NCI-H226 (cell line): Measurements from ENCODE around the gene FBLIM1.
A peak's percentile ranks its signal among the peaks of the same experiment; 100 is the strongest.

Source experiments
- DNase-seq: peaks from one replicate; pipeline ENCODE4 v3.0.0-alpha.2; 2015

FBLIM1 gene

DNA sequence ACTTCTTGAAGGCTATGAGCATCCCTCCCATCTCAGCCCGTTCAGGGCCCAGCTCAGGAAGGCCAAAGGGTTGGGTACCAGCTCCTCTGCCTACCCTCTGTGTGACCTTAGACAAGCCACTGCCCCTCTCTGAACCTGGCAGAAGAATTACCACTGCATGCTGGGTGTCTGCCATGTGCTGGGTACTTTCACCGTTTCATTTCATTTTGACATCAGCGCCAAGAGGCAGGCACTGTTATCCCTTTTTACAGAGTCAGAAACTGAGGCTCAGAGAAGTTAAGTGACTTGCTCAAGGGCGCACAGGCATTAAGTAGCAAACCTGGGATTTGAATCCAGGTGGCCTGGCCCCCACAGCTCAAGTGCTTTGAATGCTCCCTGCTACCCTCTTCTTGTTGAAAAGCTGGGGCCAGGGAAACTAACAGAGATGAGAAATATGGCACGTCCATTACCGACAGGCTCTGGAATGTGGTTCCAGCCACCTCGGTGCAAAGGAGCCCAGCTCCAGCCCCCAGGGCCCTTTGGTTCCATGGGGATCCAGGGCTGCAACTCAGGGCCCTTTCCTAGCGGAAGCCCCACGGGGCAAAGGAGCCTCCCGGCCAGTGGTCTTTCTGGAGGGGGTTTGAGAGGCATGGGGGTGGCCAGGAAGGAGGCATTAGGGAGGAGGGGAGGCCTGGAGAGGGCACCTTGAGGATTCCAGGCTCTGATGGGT is 9.8 kb upstream of the FBLIM1 start:
- DNase-seq = no peak

DNA sequence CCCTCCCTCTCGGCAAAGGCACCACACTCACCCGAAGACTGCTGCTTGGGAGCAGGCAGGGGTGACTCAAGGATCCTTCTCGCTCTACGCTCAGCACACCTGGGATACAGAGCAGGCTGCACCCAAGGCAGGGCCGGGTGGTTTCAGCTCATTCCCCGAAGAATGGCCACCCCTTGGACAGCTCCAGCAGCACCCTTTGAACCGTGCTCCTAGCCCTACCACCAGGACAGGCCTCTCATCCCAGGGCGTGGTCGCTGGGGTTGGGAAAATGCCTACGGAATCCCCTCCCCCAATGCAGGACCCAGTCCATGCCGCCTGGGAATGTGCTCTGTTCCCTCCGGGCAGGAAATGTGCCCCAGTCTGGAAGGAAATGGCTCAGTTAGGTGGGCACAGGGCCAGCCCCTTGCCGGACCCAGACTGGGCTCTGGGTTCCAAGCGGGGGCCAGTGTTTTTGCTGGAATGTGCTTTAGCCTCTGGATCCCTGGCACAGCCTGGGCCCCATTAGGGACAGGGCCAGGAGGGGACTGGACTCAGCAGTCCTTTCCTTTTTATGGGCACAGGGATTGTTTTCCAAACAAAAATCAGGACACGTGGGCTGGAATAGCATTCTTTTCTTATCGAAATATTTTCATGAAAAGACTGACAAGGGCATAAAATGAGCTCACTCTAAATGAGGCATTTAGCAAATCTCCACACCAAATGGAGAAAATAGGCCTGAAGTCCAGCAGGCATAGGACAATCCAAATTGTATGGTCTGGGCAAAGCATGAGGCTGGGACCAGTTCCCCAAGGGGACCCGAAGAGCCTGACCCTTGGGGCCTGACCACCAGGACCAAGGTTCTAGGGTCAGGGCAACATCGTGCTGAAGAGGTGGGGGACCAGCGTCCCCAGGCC is 8.9 kb upstream of the FBLIM1 start:
- peak; percentile 76 for DNase-seq

DNA sequence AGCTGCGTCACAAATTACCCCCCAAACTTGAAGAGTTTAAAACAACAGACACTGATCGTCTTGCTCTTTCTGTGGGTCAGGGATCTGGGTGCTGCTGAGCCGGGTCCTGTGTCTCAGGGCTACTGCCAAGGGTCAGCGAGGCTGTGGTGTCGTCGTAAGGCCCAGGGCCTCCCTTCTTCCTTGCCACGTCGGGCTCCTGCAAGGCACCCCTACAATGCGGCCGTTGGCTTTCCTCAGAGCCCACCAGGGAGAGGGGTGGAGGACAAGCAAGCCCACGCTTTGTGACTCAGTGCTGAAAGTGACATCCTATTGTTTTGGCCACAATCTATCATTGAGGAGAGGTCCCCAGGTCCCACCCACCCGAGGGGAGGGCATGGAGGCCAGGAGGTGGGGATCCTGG is 7.7 kb upstream of the FBLIM1 start:
- DNase-seq = no peak

DNA sequence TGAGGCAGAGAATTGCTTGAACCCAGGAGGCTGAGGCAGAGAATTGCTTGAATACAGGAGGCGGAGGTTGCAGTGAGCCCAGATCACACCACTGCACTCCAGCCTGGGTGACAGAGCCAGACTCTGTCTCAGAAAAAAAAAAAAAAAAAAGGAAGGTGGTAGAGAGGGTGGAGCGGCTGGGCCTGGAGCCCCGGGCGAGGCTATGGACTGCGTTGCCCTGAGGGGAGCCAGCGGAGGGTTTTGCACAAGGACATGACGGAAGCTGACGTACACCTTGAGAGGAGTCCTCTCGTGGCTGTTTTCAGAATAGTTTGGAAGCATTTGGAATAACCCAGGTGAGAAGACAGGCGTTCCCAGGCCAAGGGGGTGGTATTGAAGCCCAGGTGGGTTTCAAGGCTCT is 6.9 kb upstream of the FBLIM1 start:
- DNase-seq = no peak

DNA sequence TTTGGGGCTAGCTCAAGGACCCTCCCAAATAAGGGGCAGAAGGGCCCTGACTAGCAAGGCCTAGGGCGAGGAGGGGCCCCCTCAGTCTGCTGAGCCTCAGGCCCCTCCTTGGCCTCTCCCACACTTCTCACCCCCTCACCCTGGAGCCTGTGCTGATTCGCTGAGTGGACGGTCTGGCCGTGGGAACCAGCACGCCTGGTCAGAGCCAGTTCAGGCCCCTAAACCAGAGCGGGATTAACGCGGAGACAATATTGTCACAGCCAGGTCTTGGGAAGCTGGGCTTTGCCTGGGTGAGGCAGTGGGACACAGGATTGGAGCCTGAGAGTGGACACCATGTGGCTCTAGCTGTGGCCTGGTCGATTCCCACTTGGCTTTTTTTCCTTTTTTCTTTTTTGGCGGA is 4.8 kb upstream of the FBLIM1 start:
- DNase-seq = no peak

DNA sequence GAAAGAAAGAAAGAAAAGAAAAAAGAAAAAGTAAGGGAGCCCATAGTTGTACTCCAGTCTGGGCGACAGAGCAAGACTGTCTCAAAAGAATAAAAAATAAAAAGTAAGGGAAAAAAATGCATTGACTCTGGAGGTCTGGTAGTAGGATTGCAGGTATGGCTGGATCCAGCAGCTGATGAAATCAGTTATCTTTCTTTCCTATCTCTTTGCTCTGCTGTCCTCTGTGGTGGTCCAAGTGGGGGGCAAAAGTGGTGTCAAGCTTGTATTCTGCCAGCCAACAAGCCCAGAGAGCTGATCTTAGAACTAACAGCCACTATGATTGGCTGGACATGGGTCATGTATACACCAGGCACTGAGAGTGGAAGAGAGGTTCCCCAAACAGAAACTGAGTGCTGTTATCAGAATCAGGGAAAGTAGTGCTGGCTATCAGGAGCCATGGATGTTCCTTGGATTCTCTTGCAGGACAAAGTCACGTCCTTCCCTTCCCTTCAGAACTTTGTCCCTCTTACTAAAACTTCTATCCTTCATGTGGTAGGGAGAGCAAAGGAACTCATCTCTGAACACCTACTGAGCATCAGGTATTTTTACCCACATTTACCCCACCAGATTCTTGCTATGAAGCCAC is 3.5 kb upstream of the FBLIM1 start:
- no peak for DNase-seq

DNA sequence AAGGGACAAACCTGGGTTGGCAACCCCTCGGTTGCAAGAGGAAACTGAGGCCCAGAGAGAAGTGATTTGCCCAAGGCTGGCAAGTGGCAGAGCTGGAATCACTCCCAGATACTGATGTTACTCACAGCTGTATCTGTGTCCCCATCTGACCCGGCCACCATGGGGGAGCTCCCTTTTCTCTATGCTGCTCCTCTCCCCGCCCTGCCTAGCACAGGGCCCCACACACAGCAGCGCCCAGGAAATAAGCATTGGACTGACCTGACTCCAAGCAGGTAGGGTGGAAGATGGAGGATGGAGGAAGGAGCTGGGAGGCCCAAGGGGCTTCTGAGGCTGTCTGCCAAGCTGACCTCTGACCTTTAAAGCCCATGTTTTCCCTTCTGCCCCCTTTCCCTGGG is 3.0 kb upstream of the FBLIM1 start:
- no peak for DNase-seq

DNA sequence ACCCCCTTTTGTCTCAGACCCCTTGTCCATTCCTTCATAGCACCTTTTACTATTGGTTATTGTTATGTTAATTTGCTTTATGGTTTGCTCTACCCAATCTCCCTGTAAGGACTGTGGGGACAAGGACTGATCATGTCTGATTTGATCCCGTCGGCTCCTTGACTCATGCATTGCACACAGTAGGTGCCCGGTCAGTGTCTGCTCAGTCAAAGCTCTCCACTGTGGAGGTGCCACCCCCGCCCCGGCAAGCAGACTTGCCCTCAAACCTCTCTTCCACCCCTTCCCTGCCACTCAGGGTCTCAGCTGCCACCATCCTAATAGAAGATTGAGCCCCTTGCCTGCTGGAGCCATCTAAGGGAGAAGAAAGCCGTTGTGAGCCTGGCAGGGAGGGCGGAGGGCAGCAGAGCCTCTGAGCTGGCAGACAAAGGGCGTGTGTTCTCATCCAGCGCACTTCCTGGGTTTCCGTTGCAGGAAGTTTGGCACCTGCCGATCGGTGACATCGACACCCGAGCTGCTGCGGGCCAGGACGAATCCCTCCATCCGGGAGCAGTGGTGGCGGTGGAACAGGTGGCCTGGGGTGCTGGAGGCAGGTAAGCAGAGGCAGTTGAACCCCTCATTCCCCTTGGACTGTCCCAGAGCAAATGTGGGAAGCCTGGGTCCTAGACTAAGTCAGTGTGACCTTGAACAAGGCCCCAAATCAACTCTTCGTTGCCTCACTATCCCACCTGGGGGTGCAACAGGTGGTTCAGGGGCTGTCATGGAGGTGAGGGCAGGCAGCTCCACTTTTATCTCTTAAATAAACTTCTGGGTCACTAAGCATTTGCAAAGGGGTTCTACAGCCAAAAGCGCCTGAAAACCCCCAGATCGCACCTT is 2.2 kb upstream of the FBLIM1 start:
- DNase-seq = no peak

DNA sequence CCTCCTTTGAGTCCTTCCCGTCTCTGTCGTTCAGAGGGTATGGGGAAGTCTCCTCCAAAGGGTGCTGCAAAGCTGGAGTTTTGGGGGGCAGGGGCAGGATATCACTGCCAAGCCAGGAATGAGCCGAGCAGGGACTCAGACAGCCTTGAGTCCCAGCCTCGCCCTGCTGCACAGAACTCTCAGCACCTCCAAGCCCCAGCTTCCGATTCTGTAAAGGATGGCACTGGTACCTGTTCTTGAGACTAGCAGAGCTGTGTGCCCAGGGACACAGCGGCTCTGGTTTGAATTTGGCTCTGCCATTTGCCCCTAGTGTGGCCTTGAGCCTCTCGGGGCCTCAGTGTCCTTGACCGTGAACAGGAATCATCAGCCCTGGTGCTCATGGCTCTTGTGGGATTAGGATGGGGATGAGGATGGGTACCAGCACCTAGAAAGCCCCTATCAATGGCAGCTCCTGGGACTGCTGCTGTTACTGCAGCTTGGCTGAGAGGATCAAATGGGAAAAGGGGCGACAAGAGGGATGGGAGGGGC is 1.5 kb upstream of the FBLIM1 start:
- DNase-seq = no peak

DNA sequence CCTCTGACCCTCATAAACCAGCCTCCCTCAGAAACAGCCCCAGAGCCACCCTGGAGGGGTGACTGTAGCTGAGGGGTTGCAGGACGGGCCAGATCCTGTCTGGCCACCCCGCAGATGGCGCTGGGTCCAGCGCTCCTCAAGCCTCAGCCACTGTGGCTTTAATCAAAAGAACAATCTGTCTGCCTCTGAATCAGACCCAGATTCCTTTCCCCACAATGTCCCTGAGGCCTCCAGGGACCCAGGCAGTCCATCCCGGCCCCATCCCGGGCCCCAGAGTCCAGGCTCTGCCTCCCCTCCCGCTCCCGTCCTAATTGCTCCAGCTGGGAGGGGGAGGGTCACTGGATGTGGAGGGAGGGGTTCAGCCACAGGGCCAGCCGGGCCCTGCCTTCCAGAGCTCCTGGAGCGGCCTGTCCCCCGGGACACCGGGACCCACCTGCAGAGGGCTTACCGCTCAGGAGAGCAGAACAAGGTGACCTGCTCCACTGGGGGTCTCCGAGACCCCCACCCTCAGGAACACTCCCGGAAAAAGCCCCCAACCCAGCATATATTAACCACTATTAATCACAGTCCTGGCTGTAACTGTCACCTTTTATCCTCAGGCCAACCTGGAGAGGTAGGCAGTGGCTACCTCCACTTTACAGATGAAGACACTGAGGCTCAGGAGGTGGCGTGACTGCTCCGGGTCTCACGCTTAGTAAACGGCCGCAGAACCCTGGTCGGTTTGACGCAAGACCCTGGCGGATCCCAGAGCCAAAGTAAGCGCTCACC is 836 bp upstream of the FBLIM1 start:
- DNase-seq = no peak

DNA sequence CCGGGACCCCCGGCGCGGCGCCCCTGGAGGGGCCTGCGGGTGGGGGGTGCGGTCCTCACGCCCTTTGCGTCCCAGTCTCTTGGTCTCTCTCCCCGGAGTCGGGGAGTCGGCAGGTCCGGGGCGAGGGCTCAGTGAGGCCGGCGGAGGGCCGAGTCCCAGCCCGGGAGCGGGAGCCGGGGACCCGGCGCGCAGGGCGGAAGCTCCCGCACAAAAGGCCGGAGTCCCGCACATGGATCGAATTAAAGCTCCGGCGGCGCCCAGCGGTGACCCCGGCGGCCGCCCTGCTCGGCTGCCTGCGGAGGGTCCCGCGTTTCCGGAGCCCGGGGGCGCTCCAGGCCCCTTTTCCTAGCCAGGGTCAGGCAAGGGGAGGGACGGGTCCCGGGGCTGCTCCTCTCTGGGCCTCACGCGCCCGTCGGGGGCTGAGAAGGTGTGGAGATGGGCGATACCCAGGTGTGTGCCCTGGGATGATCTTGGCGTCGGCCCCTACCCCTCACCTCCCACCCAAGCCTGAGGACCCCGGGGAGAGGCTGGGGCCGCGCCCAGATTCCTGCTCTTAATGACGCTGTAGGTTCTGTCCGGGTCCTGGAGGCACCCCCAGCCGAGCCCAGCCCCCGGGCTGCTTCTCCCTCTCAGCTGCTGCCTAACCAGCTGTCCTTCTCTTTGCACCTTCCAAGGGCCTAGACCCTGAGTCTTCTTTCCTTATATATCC is 512 bp downstream of the FBLIM1 start:
- DNase-seq = no peak

DNA sequence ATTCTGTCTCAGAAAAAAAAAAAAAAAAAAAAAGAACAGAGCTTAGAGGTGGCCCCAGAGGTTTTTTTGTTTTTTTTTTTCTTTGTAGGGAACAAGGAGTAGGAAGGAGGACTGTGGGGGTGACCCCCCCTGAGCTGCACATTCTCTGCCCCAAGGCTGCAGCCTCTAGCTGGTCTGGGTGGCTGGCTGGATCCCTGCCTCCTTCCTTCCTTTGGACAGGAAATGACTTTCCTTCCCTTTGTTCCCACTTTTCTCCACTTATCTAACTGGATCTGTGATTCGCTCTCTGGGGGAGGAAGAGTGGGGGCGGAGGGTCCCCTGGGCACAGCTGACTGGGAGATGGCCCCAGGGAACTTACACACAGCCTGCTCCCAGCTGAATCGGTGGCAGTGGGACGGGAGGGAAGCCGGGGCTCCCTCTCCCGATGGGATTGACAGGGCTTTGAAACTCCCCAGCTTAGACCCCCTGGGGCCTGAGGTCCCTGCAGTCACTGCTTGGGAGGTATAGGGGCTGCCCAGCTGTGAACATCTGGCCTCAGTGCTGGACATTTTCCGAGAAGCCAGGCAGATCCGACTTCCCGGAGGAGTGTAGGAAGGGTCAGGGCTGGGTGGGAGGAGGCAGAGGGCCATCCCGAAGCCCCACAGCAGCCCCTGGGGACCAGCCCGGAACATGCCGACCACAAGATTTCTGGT is 2.1 kb downstream of the FBLIM1 start:
- DNase-seq = peak; percentile 68

DNA sequence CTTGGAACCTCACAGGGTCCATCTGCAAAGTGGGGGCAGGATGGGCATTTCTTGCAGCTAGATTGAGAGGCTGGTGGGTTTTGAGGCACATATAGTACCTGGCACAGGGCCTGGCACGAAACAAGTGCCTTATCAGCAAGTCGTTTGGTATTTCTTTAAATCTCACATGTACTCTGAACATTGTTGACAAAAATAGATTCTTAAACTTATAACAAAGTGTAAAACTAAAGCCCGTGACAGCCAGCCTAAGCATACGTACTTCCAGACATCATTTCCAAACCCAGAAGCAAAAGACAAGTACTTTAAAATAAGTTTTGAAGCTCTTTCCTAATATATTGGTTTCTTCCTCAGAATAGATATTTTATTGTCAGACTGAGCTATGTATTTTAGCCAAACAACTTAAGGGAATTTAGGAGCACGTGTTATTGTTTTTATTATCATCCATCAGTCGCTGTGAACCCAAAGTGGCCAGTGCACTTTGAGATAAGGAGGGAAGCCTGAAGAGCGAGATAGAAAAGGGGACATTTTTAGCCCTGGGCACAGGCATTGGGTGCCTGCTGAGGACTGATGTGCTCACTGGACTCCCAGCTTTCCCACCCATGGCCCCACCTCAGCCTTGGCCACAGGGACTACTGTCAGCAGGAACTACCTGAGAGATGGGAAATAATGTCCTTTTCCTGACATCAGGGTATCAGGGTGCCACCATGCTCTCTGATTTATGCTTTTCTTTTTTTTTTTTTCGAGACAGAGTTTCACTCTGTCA is 3.0 kb downstream of the FBLIM1 start:
- DNase-seq = no peak

DNA sequence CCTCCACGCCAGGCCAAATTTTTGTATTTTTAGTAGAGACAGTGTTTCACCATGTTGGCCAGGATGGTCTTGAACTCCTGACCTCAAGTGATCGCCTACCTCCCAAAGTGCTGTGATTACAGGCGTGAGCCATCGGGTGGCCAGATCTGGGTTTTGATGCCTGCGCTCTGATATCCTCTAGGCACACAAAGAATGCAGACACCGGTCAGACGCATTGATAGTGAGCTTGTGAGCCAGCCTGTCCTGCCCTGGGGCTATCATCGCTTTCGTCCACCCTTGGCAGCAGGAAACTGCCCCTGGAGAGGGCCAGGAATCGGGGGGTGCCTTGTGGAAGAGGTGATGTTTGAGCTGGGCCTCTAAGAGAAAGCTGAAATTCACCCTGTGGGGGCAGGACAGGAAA is 4.0 kb downstream of the FBLIM1 start:
- DNase-seq = peak; percentile 88

DNA sequence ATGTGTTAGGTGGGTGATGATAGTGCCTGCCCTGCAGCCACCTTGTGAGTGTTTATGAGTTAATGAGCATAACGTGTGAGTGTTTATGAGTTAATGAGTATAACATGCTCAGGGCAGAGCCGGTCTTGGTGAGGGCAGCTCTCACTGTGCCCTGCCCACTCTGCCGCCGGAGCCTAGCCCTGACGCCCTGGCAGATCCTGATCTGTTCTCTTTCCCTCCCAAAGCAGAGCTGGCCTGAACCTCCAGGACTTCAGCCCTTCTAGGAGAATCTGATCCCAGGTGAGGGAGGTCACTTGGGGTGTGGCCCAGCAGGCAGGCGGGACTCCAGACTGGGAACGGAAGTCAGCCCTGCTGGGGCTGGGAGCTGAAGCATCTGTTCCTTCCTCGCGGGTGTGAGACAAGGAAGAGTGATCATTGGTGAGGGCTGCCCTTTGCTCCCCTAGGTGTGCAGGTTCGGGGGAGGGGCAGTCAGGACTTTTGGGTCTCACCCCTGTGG is 5.7 kb downstream of the FBLIM1 start:
- no peak for DNase-seq

DNA sequence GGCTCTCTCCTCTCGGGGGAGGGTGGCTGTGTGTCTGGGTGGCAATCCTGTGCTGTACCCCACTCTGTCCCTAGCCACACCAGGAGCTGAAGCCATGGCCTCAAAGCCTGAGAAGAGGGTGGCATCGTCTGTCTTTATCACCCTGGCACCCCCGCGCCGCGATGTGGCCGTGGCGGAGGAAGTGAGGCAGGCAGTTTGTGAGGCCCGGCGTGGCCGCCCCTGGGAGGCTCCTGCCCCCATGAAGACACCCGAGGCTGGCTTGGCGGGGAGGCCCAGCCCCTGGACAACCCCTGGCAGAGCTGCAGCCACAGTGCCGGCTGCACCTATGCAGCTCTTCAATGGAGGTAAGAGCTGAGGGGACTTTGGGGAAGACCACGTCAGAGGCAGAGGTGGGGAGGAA is 6.3 kb downstream of the FBLIM1 start:
- DNase-seq = no peak

DNA sequence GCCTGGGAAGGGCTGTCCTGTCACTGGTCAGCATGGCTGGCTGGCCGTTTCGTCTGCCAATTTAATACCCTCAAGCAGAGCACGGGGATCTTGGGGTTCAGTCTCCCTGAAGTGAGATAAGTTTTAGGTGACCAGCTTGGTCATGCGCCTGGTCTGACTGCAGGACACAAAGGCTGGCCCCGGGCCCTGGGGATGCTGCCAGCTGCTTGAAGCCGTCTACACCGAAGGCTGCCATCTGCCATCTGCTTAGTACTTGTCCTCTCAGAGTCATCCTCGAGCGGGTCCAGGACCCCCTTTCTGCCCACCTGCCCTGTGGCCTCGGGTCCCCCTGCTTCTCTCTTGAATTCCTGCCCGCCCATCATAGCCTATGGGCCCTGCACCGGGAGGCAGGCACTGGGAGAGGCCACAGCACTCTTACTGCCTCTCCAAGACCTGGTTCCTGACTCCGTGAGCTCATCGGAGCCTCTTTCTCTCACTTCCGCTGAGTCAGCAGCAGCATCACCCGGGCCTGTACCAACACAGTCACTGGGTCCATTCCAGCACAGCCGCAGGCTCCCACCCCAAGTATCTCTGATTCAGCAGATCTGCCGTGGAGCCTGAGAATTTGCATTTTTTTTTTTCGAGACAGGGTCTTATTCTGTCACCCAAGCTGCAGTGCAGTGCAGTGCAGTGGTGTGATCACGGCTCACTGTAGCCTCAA is 7.0 kb downstream of the FBLIM1 start:
- DNase-seq = peak; percentile 83

DNA sequence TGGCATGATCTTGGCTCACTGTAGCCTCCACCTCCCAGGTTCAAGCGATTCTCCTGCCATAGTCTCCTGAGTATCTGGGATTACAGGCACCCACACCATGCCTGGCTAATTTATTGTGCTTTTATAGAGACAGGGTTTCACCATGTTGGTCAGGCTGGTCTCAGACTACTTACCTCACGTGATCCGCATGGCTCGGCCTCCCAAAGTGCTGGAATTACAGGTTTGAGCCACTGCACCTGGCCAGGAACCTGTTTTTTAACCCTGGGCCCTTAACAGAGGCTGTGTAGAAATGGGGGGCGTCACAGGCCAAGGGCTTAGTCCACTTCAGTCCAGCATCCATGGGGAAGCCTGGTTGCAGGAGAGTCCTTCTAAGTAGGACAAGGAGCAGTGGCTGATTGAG is 9.3 kb downstream of the FBLIM1 start:
- DNase-seq = no peak

DNA sequence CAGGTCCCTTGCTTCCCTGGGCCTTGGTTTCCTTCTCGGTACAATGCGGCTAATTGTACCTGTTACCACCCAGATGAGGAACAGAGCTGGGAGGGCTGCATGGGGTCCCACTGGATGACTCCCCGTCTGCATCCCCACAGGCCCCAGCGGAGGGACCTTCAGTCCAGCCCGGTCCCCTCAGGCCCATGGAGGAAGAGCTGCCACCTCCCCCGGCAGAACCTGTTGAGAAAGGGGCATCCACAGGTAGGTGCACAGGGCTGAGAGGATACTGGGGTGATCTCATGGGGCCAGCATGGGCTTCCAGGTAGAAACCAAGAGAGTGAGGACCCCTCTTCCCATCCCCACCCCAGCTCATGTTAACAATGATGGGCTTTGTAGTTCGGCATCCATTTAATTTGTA is 9.8 kb downstream of the FBLIM1 start:
- DNase-seq = no peak
